Stimulated activated CD8-positive, alpha-beta memory T cell treated with anti-CD3 and anti-CD28 coated beads, Interleukin-7, amount 100 ng/mL, for 24 hours (primary cell): ENCODE measurements around the gene ZEB2.

Source experiments
- DNase-seq: peaks from one replicate; pipeline ENCODE4 v3.0.0-alpha.2; 2020; ENCODE audit warnings: low read depth

The ZEB2 gene

GRCh38 chr2:144495227-144496091 is 24.5 kb downstream of the ZEB2 start:
- DNase-seq = no peak

GRCh38 chr2:144493027-144493809 is 26.7 kb downstream of the ZEB2 start:
- no peak for DNase-seq

GRCh38 chr2:144490857-144491256 is 29.1 kb downstream of the ZEB2 start:
- DNase-seq = no peak

GRCh38 chr2:144490017-144490416 is 29.9 kb downstream of the ZEB2 start:
- no peak for DNase-seq

- no peak for DNase-seq
Observed at GRCh38 chr2:144489315-144489916, 30.5 kb downstream of the ZEB2 start.

GRCh38 chr2:144484201-144484948 is 35.5 kb downstream of the ZEB2 start:
- DNase-seq = no peak

- DNase-seq = no peak
Observed at GRCh38 chr2:144481666-144482065, 38.3 kb downstream of the ZEB2 start.

- DNase-seq = no peak
Observed at GRCh38 chr2:144481109-144481508, 38.8 kb downstream of the ZEB2 start.

- DNase-seq = no peak
Observed at GRCh38 chr2:144480285-144480684, 39.6 kb downstream of the ZEB2 start.

GRCh38 chr2:144479659-144480058 is 40.3 kb downstream of the ZEB2 start:
- DNase-seq = no peak

GRCh38 chr2:144479138-144479537 is 40.8 kb downstream of the ZEB2 start:
- no peak for DNase-seq

- DNase-seq = no peak
Observed at GRCh38 chr2:144477957-144478311, 42.0 kb downstream of the ZEB2 start.

- no peak for DNase-seq
Observed at GRCh38 chr2:144477281-144477956, 42.5 kb downstream of the ZEB2 start.

GRCh38 chr2:144476682-144477081 is 43.2 kb downstream of the ZEB2 start:
- DNase-seq = no peak

- no peak for DNase-seq
Observed at GRCh38 chr2:144475569-144476275, 44.2 kb downstream of the ZEB2 start.

- no peak for DNase-seq
Observed at GRCh38 chr2:144475044-144475443, 44.9 kb downstream of the ZEB2 start.

GRCh38 chr2:144474017-144474416 is 45.9 kb downstream of the ZEB2 start:
- DNase-seq = no peak

GRCh38 chr2:144472911-144473310 is 47.0 kb downstream of the ZEB2 start:
- no peak for DNase-seq

- no peak for DNase-seq
Observed at GRCh38 chr2:144472046-144472412, 47.9 kb downstream of the ZEB2 start.

- no peak for DNase-seq
Observed at GRCh38 chr2:144471305-144472045, 48.4 kb downstream of the ZEB2 start.
